Lower leg skin (tissue), 4 donors: ENCODE data around the gene RAPGEF5. TPM values are rescaled to one million over a fixed set of nuclear protein-coding genes. Genes with fewer than 3 reads are reported as not detected.

Experiments
- DNase-seq, 2 donors: peaks; one replicate each; pipeline ENCODE4 v3.0.0-alpha.2; 2019; ENCODE audit warnings: low spot score in 2 of 2
- H3K4me3 ChIP-seq: fragments of 200-600 bp; sonication (generic); 2 replicates; pipeline ENCODE4 v1.5.1; 2017; ENCODE audit warnings: mild to moderate bottlenecking, low read depth; ENCODE audit not compliant: poor library complexity, severe bottlenecking
- CTCF ChIP-seq, 3 donors: fragments of 450-650 bp; IDR thresholded peaks; one replicate each; pipeline ENCODE4 v1.5.1; 2016; ENCODE audit warnings: antibody characterized with exemption in 3 of 3, mild to moderate bottlenecking in 3 of 3, moderate library complexity in 2 of 3
- POLR2A ChIP-seq, 2 donors: fragments of 450-650 bp; IDR thresholded peaks; one replicate each; pipeline ENCODE4 v1.6.1; 2016 to 2017; ENCODE audit warnings: antibody characterized with exemption in 2 of 2, mild to moderate bottlenecking in 1 of 2, moderate library complexity in 1 of 2
- WGBS, 2 donors: methylation state at CpG; one replicate each; pipeline ENCODE4 v1.1.5; 2018; 5-methylcytosine and 5-hydroxymethylcytosine counted together
- intact Hi-C: fragments of 100-400 bp; cut with DNase I; formaldehyde crosslinking; loops from one replicate; pipeline ENCODE4 v1.15.0; 2023; ENCODE audit warnings: low total_unique reads
- total RNA-seq, 4 donors: library from RNA; depleted of rRNA; stranded (reverse); fragments of >200 nt; gene quantifications; one replicate each; pipeline ENCODE4 v1.1.0, GENCODE V29; 2016

The RAPGEF5 gene
- total RNA-seq, 4 donors from 2014 or later = 19.4 to 47.7 (median 25.2) TPM

DNA sequence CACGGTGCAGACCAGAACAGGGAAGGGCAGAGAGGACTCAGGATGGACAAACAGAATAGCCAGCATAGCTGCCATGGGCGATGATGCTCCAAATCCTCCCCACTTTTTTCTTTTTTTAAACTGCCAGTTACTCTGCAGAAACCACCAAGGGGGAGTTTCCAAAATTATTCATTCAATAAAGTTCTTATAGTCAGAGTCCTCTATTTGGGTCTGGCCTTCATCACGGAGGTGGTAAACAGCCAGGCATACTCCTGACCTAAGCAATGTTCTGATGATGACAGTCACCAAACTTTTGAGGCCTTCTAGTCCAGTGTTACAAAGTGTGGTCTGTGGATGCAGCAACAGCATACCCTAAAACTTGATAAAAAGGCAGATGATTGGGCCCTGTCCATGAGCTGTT lies 12.3 kb downstream of the RAPGEF5 start:
- no peak overlapping the region for H3K4me3 ChIP-seq
- TF ChIP-seq CTCF (IDR thresholded peaks at IDR 0.05) (no peak), POLR2A (IDR thresholded peaks at IDR 0.05) (no peak)
- DNase-seq = no peak
- WGBS, 2 donors = 77 to 86% methylated on average over 3 of the region's 3 CpGs
- intact Hi-C loops = no loop called here

DNA sequence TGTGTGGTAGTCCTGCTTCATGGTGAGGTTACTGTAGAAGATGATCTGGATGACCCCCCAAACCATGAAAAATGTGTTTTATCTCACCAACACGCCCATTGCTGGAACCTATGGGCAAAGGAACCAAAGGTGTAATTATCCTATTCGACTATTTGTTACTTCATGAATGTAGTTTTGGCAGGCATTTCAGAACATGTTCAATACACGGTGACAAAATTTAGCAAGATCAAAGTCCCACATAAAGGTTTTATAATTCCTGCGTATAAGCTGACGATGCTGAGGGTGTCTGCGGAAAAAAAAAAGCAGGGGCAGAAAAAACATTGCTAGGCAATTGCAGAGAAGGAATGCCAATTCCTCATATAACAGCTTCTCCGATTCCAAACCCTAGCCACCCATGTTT lies 13.3 kb downstream of the RAPGEF5 start:
- 77 to 80% methylated on average over 7 of the region's 7 CpGs for WGBS, 2 donors
- H3K4me3 ChIP-seq = no peak overlapping the region
- TF ChIP-seq POLR2A (IDR thresholded peaks at IDR 0.05) (no peak), CTCF (IDR thresholded peaks at IDR 0.05) (no peak)
- DNase-seq = no peak
- intact Hi-C loops = no loop called here

DNA sequence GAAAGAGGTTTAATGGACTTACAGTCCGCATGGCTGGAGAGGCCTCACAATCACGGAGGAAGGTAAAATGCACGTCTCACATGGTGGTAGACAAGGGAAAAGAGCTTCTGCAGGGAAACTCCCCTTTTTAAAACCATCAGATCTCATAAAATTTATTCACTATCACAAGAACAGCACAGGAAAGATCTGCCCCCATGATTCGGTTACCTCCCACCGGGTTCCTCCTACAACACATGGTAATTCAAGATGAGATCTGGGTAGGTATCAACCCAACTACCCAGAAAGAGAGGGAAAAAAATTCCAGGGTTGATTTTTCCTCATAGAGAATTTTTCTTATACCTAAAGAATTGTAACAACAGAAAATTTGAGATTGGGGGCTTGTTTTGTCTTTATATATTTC lies 13.9 kb downstream of the RAPGEF5 start:
- DNase-seq = no peak
- intact Hi-C loops = no loop called here
- no peak overlapping the region for H3K4me3 ChIP-seq
- WGBS, 2 donors = 93 to 97% methylated on average over 5 of the region's 5 CpGs
- TF ChIP-seq CTCF (IDR thresholded peaks at IDR 0.05) = no peak
- TF ChIP-seq POLR2A (IDR thresholded peaks at IDR 0.05) = no peak

GRCh38 chr7:22339725-22340390 lies 17.1 kb downstream of the RAPGEF5 start:
- 74 to 76% methylated on average over 2 of the region's 2 CpGs for WGBS, 2 donors
- H3K4me3 ChIP-seq = no peak overlapping the region
- TF ChIP-seq CTCF (IDR thresholded peaks at IDR 0.05) (no peak), POLR2A (IDR thresholded peaks at IDR 0.05) (no peak)
- DNase-seq = no peak
- intact Hi-C loops = no loop called here

DNA sequence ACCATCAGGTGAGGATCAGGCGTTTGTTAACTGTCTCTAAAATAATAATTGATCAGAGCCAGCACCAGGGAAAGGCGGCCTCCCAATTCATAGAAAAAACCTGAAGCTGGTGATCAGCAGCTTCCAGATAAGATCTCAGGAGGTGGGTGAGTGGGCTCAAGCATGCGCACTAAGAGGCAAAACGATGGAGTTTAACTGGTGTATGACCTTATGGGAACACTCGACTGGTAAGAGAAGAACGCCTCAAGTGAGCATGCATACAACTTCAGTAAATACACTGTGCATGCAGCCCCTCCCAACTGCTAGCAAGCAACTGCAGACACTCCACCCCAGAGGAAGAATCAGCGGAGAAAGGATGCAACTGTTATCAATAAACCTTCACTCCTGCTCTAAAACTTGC lies 18.1 kb downstream of the RAPGEF5 start:
- TF ChIP-seq POLR2A (IDR thresholded peaks at IDR 0.05) = no peak
- intact Hi-C loops = no loop called here
- 75 to 85% methylated on average over 7 of the region's 7 CpGs for WGBS, 2 donors

GRCh38 chr7:22338411-22338810 lies 18.5 kb downstream of the RAPGEF5 start:
- TF ChIP-seq CTCF (IDR thresholded peaks at IDR 0.05) (no peak), POLR2A (IDR thresholded peaks at IDR 0.05) (no peak)
- intact Hi-C loops = no loop called here
- DNase-seq = no peak
- H3K4me3 ChIP-seq = no peak overlapping the region
- 54 to 80% methylated on average over 2 of the region's 2 CpGs for WGBS, 2 donors

More for the DNA sequence above, 18.1 kb downstream of the RAPGEF5 start:
- DNase-seq = no peak
- H3K4me3 ChIP-seq = no peak overlapping the region
